Activated B cell treated with CpG ODN at 0.5 μM for 24 hours (primary cell): Measurements from ENCODE around the gene PRUNE1. TPM values are rescaled to one million over a fixed set of nuclear protein-coding genes. Genes with fewer than 3 reads are reported as not detected.

Experiments
- ATAC-seq: fragments of 200-7000 bp; cut with Tn5 transposase; one replicate; pipeline ENCODE4 v1.10.0; 2021; ENCODE audit warnings: low read depth, mild to moderate bottlenecking, moderate library complexity
- CTCF ChIA-PET: fragments of 350-600 bp; sonication (Branson Sonifier 250); formaldehyde crosslinking; loops from one replicate; lab custom pipeline; 2021; ENCODE audit warnings: antibody characterized with exemption; lab: Charles Lee
- POLR2A ChIA-PET: fragments of 350-600 bp; sonication (Branson Sonifier 250); formaldehyde crosslinking; loops from one replicate; lab custom pipeline; 2021; ENCODE audit warnings: antibody characterized with exemption; lab: Charles Lee
- DNase-seq: peaks from one replicate; pipeline ENCODE4 v3.0.0; 2022
- H3K27ac Mint-ChIP-seq: one replicate; pipeline ENCODE4 v1.8.0; 2020; ENCODE audit warnings: mixed read lengths
- H3K27me3 Mint-ChIP-seq: one replicate; pipeline ENCODE4 v1.8.0; 2021; ENCODE audit warnings: mixed read lengths
- H3K36me3 Mint-ChIP-seq: one replicate; pipeline ENCODE4 v1.8.0; 2021; ENCODE audit warnings: low read depth, mixed read lengths
- H3K4me1 Mint-ChIP-seq: one replicate; pipeline ENCODE4 v1.8.0; 2021; ENCODE audit warnings: mixed read lengths
- H3K4me3 Mint-ChIP-seq: one replicate; pipeline ENCODE4 v1.8.0; 2020; ENCODE audit warnings: mild to moderate bottlenecking, mixed read lengths
- H3K9me3 Mint-ChIP-seq: one replicate; pipeline ENCODE4 v1.8.0; 2020; ENCODE audit warnings: mixed read lengths
- intact Hi-C: fragments of 100-400 bp; cut with micrococcal nuclease; formaldehyde crosslinking; loops from one replicate; pipeline ENCODE4 v1.15.1; 2024
- total RNA-seq: library from RNA; stranded (reverse); gene quantifications from 2 replicates; pipeline ENCODE4 v1.2.3, GENCODE V29; 2022
- TF ChIP-seq, protein P1 (sequence below): fragments of 200-600 bp; IDR thresholded peaks from one replicate; pipeline ENCODE4 v1.8.0; 2022; ENCODE audit warnings: antibody characterized with exemption, mild to moderate bottlenecking

The PRUNE1 gene
- total RNA-seq, 1 donor from 2014 or later = 14.2 TPM

DNA sequence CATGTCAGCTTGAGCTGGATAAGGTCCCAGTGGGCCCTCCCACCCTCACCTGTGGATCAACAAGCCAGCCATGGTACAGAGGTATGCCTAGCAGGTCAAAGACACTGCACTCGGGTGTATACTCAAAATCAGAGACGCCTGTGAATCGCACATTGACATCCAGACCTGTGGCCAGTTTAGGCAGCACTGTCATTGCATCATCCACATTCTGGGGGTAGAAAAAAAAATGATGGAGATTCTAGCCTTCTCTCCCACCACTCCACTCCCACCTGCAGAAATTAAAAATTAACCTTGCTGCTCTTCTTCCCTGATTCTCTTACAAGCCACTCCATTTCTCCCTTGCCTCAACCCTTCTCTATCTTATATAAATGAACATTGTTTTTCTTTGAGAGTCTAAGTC, 7.8 kb upstream of the PRUNE1 start:
- ATAC-seq = no peak
- Mint-ChIP-seq H3K4me3 (no peak overlapping the region), H3K4me1 (peaks cover 23% of the 10 kb centered on the region), H3K27ac (no peak overlapping the region), H3K36me3 (peaks cover 33% of the 10 kb centered on the region), H3K27me3 (no peaks in the 10 kb centered on the region), H3K9me3 (no peaks in the 10 kb centered on the region)
- intact Hi-C loops = loop anchor here (10.0 kb wide), 1 partner anchor 254 kb away; the partner anchor contains the start of gene PSMD4
- DNase-seq = no peak
- ChIA-PET POLR2A (no interaction called here), CTCF (no interaction called here)
- TF ChIP-seq, protein P1, sequence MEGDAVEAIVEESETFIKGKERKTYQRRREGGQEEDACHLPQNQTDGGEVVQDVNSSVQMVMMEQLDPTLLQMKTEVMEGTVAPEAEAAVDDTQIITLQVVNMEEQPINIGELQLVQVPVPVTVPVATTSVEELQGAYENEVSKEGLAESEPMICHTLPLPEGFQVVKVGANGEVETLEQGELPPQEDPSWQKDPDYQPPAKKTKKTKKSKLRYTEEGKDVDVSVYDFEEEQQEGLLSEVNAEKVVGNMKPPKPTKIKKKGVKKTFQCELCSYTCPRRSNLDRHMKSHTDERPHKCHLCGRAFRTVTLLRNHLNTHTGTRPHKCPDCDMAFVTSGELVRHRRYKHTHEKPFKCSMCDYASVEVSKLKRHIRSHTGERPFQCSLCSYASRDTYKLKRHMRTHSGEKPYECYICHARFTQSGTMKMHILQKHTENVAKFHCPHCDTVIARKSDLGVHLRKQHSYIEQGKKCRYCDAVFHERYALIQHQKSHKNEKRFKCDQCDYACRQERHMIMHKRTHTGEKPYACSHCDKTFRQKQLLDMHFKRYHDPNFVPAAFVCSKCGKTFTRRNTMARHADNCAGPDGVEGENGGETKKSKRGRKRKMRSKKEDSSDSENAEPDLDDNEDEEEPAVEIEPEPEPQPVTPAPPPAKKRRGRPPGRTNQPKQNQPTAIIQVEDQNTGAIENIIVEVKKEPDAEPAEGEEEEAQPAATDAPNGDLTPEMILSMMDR = no peak

DNA sequence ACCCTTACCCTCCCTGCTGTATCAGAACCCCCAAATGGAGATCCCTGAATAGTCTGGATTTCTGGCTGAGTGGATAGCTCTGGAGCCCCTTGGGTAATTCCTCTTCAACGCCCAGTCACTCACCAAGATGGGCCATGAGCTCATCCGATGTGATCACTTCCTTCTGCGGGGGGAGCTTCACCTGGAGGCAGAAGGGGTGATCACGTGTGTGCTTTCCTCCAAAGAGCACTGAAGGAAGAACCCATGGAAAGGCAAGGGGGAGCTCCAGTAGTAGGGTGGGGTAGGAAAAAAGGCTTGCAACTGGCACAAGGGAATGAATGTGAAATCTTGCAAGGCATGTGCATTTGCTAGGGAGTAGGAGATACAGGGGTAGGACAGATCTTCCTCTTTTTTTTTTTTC, 6.6 kb upstream of the PRUNE1 start:
- Mint-ChIP-seq H3K9me3 (no peaks in the 10 kb centered on the region), H3K27me3 (no peaks in the 10 kb centered on the region), H3K4me1 (peaks cover 34% of the 10 kb centered on the region), H3K27ac (no peak overlapping the region), H3K36me3 (peaks cover 33% of the 10 kb centered on the region), H3K4me3 (no peak overlapping the region)
- no peak for ATAC-seq
- DNase-seq = no peak
- ChIA-PET POLR2A (no interaction called here), CTCF (interaction anchor here (0.6 kb wide), 1 partner anchor 816 kb away, joined by 3 read pairs; no protein-coding TSS in a partner anchor)
- TF ChIP-seq, protein P1 = no peak
- intact Hi-C loops = loop anchor here (10.0 kb wide), 1 partner anchor 253 kb away; the partner anchor contains the start of gene PSMD4

DNA sequence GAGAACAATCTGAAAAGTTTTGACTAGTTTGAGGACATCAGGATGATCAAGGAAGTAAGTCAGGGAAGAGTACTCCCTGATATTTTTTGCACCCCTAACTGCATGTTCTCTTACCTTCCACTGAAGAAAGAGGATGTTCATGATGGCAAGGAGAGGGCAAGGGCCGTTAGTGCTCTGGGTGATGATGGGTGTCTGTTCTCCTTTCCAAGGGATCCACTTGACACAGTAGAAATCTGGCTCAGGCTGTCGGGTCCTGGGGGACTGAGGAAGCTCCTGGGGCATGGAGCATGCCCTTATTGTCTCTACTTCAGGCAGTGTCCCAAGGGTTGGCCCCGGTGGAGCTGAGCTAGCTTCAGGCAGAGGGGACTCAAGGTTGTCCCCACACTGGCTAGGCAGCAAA, 6.2 kb upstream of the PRUNE1 start:
- TF ChIP-seq, protein P1 = no peak
- Mint-ChIP-seq H3K4me1 (peaks cover 38% of the 10 kb centered on the region), H3K9me3 (no peaks in the 10 kb centered on the region), H3K4me3 (no peak overlapping the region), H3K27me3 (no peaks in the 10 kb centered on the region), H3K27ac (no peak overlapping the region), H3K36me3 (peaks cover 31% of the 10 kb centered on the region)
- ATAC-seq (no peak), DNase-seq (no peak)
- POLR2A ChIA-PET = no interaction called here
- CTCF ChIA-PET = interaction anchor here (0.6 kb wide), 1 partner anchor 816 kb away, joined by 3 read pairs; no protein-coding TSS in a partner anchor
- intact Hi-C loops = loop anchor here (10.0 kb wide), 1 partner anchor 253 kb away; the partner anchor contains the start of gene PSMD4

DNA sequence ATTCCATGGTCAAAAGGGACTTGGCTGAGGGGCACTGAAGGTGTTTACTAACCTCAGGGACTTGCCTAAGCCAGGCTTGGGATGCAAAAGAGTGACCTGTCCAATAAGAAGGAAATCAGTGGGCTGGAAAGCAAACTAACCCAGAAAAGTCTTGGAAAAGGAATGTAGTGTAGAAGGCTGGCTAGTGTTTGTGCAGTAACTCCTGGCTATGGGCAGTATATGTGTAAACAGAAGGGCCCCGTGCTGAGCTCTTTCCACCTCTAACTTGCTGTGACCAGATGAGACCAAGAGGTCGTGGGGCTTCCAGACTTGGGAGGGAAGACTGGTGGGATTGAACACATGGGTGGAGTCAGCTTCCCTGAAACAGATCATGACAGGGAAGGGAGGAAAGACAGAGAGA, 5.6 kb upstream of the PRUNE1 start:
- H3K4me1 Mint-ChIP-seq = peaks cover 44% of the 10 kb centered on the region
- intact Hi-C loops = loop anchor here (10.0 kb wide), 1 partner anchor 252 kb away; the partner anchor contains the start of gene PSMD4
- POLR2A ChIA-PET = no interaction called here
- H3K4me3 Mint-ChIP-seq = no peak overlapping the region
- peaks cover 25% of the 10 kb centered on the region for H3K36me3 Mint-ChIP-seq
- ATAC-seq (no peak), DNase-seq (no peak)
- TF ChIP-seq, protein P1 = no peak
- no peaks in the 10 kb centered on the region for H3K27me3 Mint-ChIP-seq
- CTCF ChIA-PET = interaction anchor here (0.9 kb wide), 1 partner anchor 9 kb away, joined by 3 read pairs; no protein-coding TSS in a partner anchor
- no peak overlapping the region for H3K27ac Mint-ChIP-seq
- no peaks in the 10 kb centered on the region for H3K9me3 Mint-ChIP-seq

DNA sequence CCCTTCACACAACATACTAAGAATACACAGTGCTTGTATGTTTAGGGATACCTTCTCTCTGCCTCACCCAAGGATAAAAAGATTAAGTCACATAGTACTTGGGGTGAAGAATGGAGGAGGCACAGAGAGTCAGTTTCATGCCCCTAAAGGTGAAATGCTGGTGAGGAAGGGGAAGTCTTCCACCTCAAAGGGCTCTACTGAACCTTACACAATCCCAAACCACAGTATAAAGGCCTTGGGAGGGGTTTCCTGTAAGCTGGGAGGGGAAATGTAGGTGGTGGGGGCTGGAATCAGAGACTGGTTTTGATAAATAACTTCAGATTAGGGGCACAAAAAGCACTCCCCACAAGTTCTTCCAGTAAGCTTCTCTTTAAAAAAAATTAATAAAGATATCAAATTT, 5.1 kb upstream of the PRUNE1 start:
- no peak overlapping the region for H3K4me3 Mint-ChIP-seq
- H3K9me3 Mint-ChIP-seq = no peaks in the 10 kb centered on the region
- no peak overlapping the region for H3K27ac Mint-ChIP-seq
- TF ChIP-seq, protein P1 = no peak
- DNase-seq (no peak), ATAC-seq (no peak)
- peaks cover 21% of the 10 kb centered on the region for H3K36me3 Mint-ChIP-seq
- intact Hi-C loops = loop anchor here (10.0 kb wide), 1 partner anchor 252 kb away; the partner anchor contains the start of gene PSMD4
- POLR2A ChIA-PET = no interaction called here
- CTCF ChIA-PET = interaction anchor here (0.9 kb wide), 2 partner anchors 9 to 23 kb away, joined by 3 read pairs; no protein-coding TSS in a partner anchor
- H3K4me1 Mint-ChIP-seq = peaks cover 49% of the 10 kb centered on the region
- H3K27me3 Mint-ChIP-seq = no peaks in the 10 kb centered on the region
